K562 (cell line): ENCODE results near the gene RIMS3. TPM values are rescaled to one million over a fixed set of nuclear protein-coding genes. Genes with fewer than 3 reads are reported as not detected.
A peak's percentile ranks its signal among the peaks of the same experiment; 100 is the strongest.

ENCODE experiments used
- CHD1 ChIP-seq: fragments of 200-600 bp; sonication (generic); IDR thresholded peaks from one replicate; pipeline ENCODE4 v1.6.1; 2012; ENCODE audit warnings: mild to moderate bottlenecking, moderate library complexity, low read length, inconsistent platforms
- CREB3L1 ChIP-seq: fragments of 450-650 bp; IDR thresholded peaks from 2 replicates; pipeline ENCODE4 v1.6.1; 2014; ENCODE audit warnings: low read depth, mild to moderate bottlenecking, moderate library complexity, borderline replicate concordance
- CREB5 ChIP-seq: fragments of 250-450 bp; sonication (Bioruptor Pico); IDR thresholded peaks from 2 replicates; pipeline ENCODE4 v1.5.0; 2020; ENCODE audit warnings: mild to moderate bottlenecking
- ESRRA ChIP-seq: fragments of 450-650 bp; IDR thresholded peaks from 2 replicates; pipeline ENCODE4 v1.6.1; 2014; ENCODE audit warnings: low read depth, mild to moderate bottlenecking, moderate library complexity, borderline replicate concordance
- ESRRB ChIP-seq: fragments of 250-450 bp; sonication (Bioruptor Pico); IDR thresholded peaks from 2 replicates; pipeline ENCODE4 v1.5.0; 2020; ENCODE audit warnings: mild to moderate bottlenecking, moderate library complexity, borderline replicate concordance
- GTF2A2 ChIP-seq: IDR thresholded peaks from 2 replicates; pipeline ENCODE4 v1.6.1; 2016; ENCODE audit warnings: mild to moderate bottlenecking, missing genetic modification characterization, missing compliant biosample characterization
- ILF3 ChIP-seq: fragments of 450-650 bp; IDR thresholded peaks from 2 replicates; pipeline ENCODE4 v1.6.1; 2018; ENCODE audit warnings: antibody characterized with exemption, mild to moderate bottlenecking, moderate library complexity, borderline replicate concordance
- KAT7 ChIP-seq: sonication (generic); formaldehyde crosslinking; IDR thresholded peaks from 2 replicates; pipeline ENCODE4 v1.8.0; 2022; ENCODE audit warnings: missing genetic modification reagents, mild to moderate bottlenecking, borderline replicate concordance
- MEF2A ChIP-seq: IDR thresholded peaks from 2 replicates; pipeline ENCODE4 v1.6.1; 2011; ENCODE audit warnings: low read depth, mild to moderate bottlenecking, low read length, moderate library complexity; ENCODE audit not compliant: control insufficient read depth
- MXD1 ChIP-seq: fragments of 250-450 bp; sonication (Bioruptor Pico); IDR thresholded peaks from 2 replicates; pipeline ENCODE4 v1.8.0; 2021; ENCODE audit warnings: borderline replicate concordance, mild to moderate bottlenecking, moderate library complexity; ENCODE audit not compliant: poor library complexity, severe bottlenecking
- NCOA2 ChIP-seq, 2 experiments: fragments of 450-650 bp; IDR thresholded peaks; 2 replicates each; pipeline ENCODE4 v1.6.1; 2018; ENCODE audit warnings: mild to moderate bottlenecking in 2 of 2, moderate library complexity in 1 of 2; ENCODE audit not compliant: partially characterized antibody in 2 of 2
- PCBP1 ChIP-seq: fragments of 200-400 bp; formaldehyde crosslinking; IDR thresholded peaks from 2 replicates; pipeline ENCODE4 v1.6.1; 2018; ENCODE audit warnings: mild to moderate bottlenecking, low read depth, low read length; ENCODE audit not compliant: poor library complexity, severe bottlenecking
- PHF20 ChIP-seq: fragments of 450-650 bp; IDR thresholded peaks from 2 replicates; pipeline ENCODE4 v1.6.1; 2018; ENCODE audit not compliant: partially characterized antibody
- PREB ChIP-seq: sonication (generic); formaldehyde crosslinking; IDR thresholded peaks from 2 replicates; pipeline ENCODE4 v1.8.1; 2023; ENCODE audit warnings: mild to moderate bottlenecking, missing genetic modification reagents
- SIN3A ChIP-seq, 2 experiments: fragments of 150-350 bp in 1 of 2; IDR thresholded peaks; 2 replicates each; pipeline ENCODE4 v1.6.1; 2011 to 2016; ENCODE audit warnings: borderline replicate concordance in 2 of 2, low read depth in 2 of 2, low read length in 2 of 2, mild to moderate bottlenecking in 2 of 2, moderate library complexity in 2 of 2; ENCODE audit not compliant: control insufficient read depth in 1 of 2
- STAG1 ChIP-seq: sonication (generic); formaldehyde crosslinking; IDR thresholded peaks from 2 replicates; pipeline ENCODE4 v1.5.0; 2020; ENCODE audit warnings: missing genetic modification reagents, borderline replicate concordance
- TEAD1 ChIP-seq, 2 experiments: fragments of 450-650 bp in 1 of 2; sonication (generic) in 1 of 2; formaldehyde crosslinking; IDR thresholded peaks; 2 replicates each; pipeline versions ENCODE4 v1.4.0 to v1.8.0; 2020 to 2022; ENCODE audit warnings: mild to moderate bottlenecking in 2 of 2, missing genetic modification reagents in 1 of 2
- ZNF134 ChIP-seq: fragments of 250-450 bp; sonication (Bioruptor Pico); conservative IDR thresholded peaks from 2 replicates; pipeline ENCODE4 v1.4.0; 2020
- ZNF324 ChIP-seq: fragments of 250-450 bp; sonication (Bioruptor Pico); IDR thresholded peaks from 2 replicates; pipeline ENCODE4 v1.4.0; 2020; ENCODE audit warnings: mild to moderate bottlenecking
- polyA plus RNA-seq, 8 experiments: library from polyadenylated mRNA; depleted of rRNA in 4 of 8; stranded (reverse) in 5 of 8; unstranded in 3 of 8; fragments of >200 nt; fragmentation: Nextera tagmentation in 2 of 8; fragmentation: Illumina TruSeq in 1 of 8; extraction: Ambion mirVana in 2 of 8; extraction: Trizol in 1 of 8; gene quantifications; 2 replicates each; pipeline versions ENCODE4 v1.2.1 to v1.2.3, GENCODE V29; 2011 to 2014; ENCODE audit warnings: inconsistent platforms in 1 of 8, missing spikeins in 1 of 8
- total RNA-seq, 7 experiments: library from RNA; depleted of rRNA in 6 of 7; stranded (reverse); fragments of >200 nt in 6 of 7; fragmentation: Illumina TruSeq in 2 of 7; extraction: Trizol in 2 of 7; gene quantifications; 2 replicates each; pipeline versions ENCODE4 v1.2.1 to v1.2.3, GENCODE V29; 2011 to 2021; ENCODE audit warnings: low replicate concordance in 1 of 7
- TF ChIP-seq, protein P1 (sequence below): fragments of 450-650 bp; conservative IDR thresholded peaks from 2 replicates; pipeline ENCODE4 v1.6.1; 2016; ENCODE audit warnings: missing genetic modification characterization, low read depth, mild to moderate bottlenecking, missing compliant biosample characterization, moderate library complexity

The RIMS3 gene
- total and polyA plus RNA-seq, 9 of the 15 experiments (the other 6 are each of a cell fraction or from before 2014, with no cell fraction given), result 0.06 to 1.2 (median 0.59) TPM

GRCh38 chr1:40691538-40692428, 26.3 kb upstream of the RIMS3 start, which contains the start of gene NFYC (continued):
- TF ChIP-seq ESRRB (CRISPR knock-in tag), result no peak; the same call in 1 of the 2 replicates
- TF ChIP-seq CREB3L1, result peak; percentile 93
- no peak; the same call in 1 of the 2 replicates for TF ChIP-seq ESRRA
- no peak for TF ChIP-seq NCOA2 (IDR thresholded peaks at IDR 0.05; ENCODE audit: partially characterized antibody in 2 of 2)
- peak; percentile 95; the same call in 1 of the 2 replicates for TF ChIP-seq PREB (CRISPR knock-in tag)
- peak; percentile 100; the same call in 1 of the 2 replicates for TF ChIP-seq KAT7 (CRISPR knock-in tag)
- TF ChIP-seq PCBP1, result peak; percentile 96
- peak; percentile 16 to 45; a peak in 2 of 4 replicates for TF ChIP-seq SIN3A (IDR thresholded peaks at IDR 0.05; ENCODE audit: borderline replicate concordance in 2 of 2, control insufficient read depth in 1 of 2, low read depth in 2 of 2, low read length in 2 of 2)
- no peak for TF ChIP-seq GTF2A2
- TF ChIP-seq TEAD1 (CRISPR knock-in tag; IDR thresholded peaks at IDR 0.05), result peak; percentile 78 to 96
- no peak for TF ChIP-seq ZNF134
- no peak for TF ChIP-seq STAG1 (CRISPR knock-in tag)
- TF ChIP-seq, protein P1, sequence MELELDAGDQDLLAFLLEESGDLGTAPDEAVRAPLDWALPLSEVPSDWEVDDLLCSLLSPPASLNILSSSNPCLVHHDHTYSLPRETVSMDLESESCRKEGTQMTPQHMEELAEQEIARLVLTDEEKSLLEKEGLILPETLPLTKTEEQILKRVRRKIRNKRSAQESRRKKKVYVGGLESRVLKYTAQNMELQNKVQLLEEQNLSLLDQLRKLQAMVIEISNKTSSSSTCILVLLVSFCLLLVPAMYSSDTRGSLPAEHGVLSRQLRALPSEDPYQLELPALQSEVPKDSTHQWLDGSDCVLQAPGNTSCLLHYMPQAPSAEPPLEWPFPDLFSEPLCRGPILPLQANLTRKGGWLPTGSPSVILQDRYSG (tag), result peak; percentile 80
- no peak for TF ChIP-seq MXD1 (CRISPR knock-in tag)
- TF ChIP-seq MEF2A, result no peak
- TF ChIP-seq ILF3, result no peak; the same call in 1 of the 2 replicates
- 0 out of 2 replicates have a peak, but pooled peaks have one; percentile 48 for TF ChIP-seq ZNF324 (CRISPR knock-in tag)
- TF ChIP-seq CREB5 (CRISPR knock-in tag), result peak; percentile 63; the same call in 1 of the 2 replicates
- TF ChIP-seq PHF20, result peak; percentile 89
- peak; percentile 97 for TF ChIP-seq CHD1
